Measurements from ENCODE around the gene DYNC1I1.

DNA sequence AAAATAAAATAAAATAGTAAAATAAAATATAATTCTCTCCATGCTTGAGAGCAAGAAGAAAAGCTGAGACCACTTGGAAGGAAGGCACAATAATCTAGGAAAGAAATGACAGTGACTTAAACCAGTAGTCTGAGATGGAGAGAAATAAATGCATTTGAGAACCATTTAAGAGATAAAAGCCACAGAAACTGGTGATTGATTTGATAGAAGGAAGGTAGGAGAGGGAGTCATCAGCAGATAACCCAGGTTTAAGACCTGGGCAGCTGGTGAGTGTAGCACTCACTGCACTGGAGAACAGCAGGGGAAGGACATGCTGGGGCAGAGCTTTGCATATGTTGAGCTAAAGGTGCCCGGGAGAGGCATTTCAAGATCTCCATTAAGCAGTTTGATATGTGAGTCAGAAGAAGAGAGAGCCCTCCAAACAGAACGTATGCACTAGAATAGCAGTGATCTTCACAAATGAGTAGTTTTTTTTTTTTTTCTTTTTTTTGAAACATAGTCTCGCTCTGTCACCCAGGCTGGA is 268.0 kb downstream of the DYNC1I1 start:
- TF ChIP-seq BHLHE40 (IDR thresholded peaks at IDR 0.05; ENCODE audit: low read length) (no peak), PPARG (CRISPR knock-in tag; conservative IDR thresholded peaks at IDR 0.05) (no peak), ELF1 (CRISPR knock-in tag; IDR thresholded peaks at IDR 0.05) (no peak)
- TF ChIP-seq, protein P1, sequence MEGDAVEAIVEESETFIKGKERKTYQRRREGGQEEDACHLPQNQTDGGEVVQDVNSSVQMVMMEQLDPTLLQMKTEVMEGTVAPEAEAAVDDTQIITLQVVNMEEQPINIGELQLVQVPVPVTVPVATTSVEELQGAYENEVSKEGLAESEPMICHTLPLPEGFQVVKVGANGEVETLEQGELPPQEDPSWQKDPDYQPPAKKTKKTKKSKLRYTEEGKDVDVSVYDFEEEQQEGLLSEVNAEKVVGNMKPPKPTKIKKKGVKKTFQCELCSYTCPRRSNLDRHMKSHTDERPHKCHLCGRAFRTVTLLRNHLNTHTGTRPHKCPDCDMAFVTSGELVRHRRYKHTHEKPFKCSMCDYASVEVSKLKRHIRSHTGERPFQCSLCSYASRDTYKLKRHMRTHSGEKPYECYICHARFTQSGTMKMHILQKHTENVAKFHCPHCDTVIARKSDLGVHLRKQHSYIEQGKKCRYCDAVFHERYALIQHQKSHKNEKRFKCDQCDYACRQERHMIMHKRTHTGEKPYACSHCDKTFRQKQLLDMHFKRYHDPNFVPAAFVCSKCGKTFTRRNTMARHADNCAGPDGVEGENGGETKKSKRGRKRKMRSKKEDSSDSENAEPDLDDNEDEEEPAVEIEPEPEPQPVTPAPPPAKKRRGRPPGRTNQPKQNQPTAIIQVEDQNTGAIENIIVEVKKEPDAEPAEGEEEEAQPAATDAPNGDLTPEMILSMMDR (CRISPR knock-in tag; IDR thresholded peaks at IDR 0.05), result no peak

Data from HepG2 (cell line).